DOHH2 (cell line): ENCODE data around the gene POU4F3.

ENCODE experiments used
- H3F3A ChIP-seq: fragments of 200-600 bp; sonication (generic), shearing (Covaris generic); 2 replicates; pipeline ENCODE4 v1.6.0; 2016; ENCODE audit warnings: antibody characterized with exemption, mild to moderate bottlenecking; ENCODE audit not compliant: control insufficient read depth, insufficient read depth
- H3K27ac ChIP-seq: fragments of 200-600 bp; sonication (generic); 2 replicates; pipeline ENCODE4 v1.5.1; 2014; ENCODE audit warnings: low read depth, mild to moderate bottlenecking, low read length, moderate library complexity
- H3K27me3 ChIP-seq: fragments of 200-600 bp; sonication (generic); 2 replicates; pipeline ENCODE4 v1.6.1; 2014; ENCODE audit warnings: mild to moderate bottlenecking, low read length, mixed read lengths; ENCODE audit not compliant: control insufficient read depth
- H3K36me3 ChIP-seq: fragments of 200-600 bp; sonication (generic); 2 replicates; pipeline ENCODE4 v1.6.1; 2014; ENCODE audit warnings: mild to moderate bottlenecking, low read length, moderate library complexity, mixed read lengths; ENCODE audit not compliant: control insufficient read depth
- H3K4me1 ChIP-seq: fragments of 200-600 bp; sonication (generic); 2 replicates; pipeline ENCODE4 v1.6.1; 2014; ENCODE audit warnings: mild to moderate bottlenecking, low read length, mixed read lengths; ENCODE audit not compliant: control insufficient read depth
- H3K4me2 ChIP-seq: fragments of 200-600 bp; sonication (generic); 2 replicates; pipeline ENCODE4 v1.6.0; 2014; ENCODE audit warnings: mild to moderate bottlenecking, low read length, moderate library complexity
- H3K4me3 ChIP-seq: fragments of 200-600 bp; sonication (generic); 2 replicates; pipeline ENCODE4 v1.5.1; 2014; ENCODE audit warnings: mild to moderate bottlenecking, low read length, mixed read lengths
- H3K79me2 ChIP-seq: fragments of 200-600 bp; sonication (generic); 2 replicates; pipeline ENCODE4 v1.6.1; 2014; ENCODE audit warnings: mild to moderate bottlenecking, low read length, mixed read lengths; ENCODE audit not compliant: control insufficient read depth
- H3K9me2 ChIP-seq: fragments of 200-600 bp; sonication (generic); replicated peaks from 2 replicates; pipeline ENCODE4 v1.6.1; 2014; ENCODE audit warnings: mild to moderate bottlenecking, low read length, mixed read lengths; ENCODE audit not compliant: control insufficient read depth
- H3K9me3 ChIP-seq: fragments of 200-600 bp; sonication (generic); 2 replicates; pipeline ENCODE4 v1.6.1; 2014; ENCODE audit warnings: antibody characterized with exemption, low read length, mixed read lengths; ENCODE audit not compliant: control insufficient read depth, insufficient read depth
- H4K20me1 ChIP-seq: fragments of 200-600 bp; sonication (generic); 2 replicates; pipeline ENCODE4 v1.6.0; 2014; ENCODE audit warnings: low read depth, mild to moderate bottlenecking, antibody characterized with exemption, low read length, moderate library complexity; ENCODE audit not compliant: control insufficient read depth, insufficient read depth
- CTCF ChIP-seq: fragments of 200-600 bp; sonication (generic); IDR thresholded peaks from one replicate; pipeline ENCODE4 v1.5.1; 2014; ENCODE audit warnings: antibody characterized with exemption, mild to moderate bottlenecking, low read depth, low read length; ENCODE audit not compliant: poor library complexity, severe bottlenecking
- EZH2phosphoT487 ChIP-seq: fragments of 200-600 bp; sonication (generic); IDR thresholded peaks from 2 replicates; pipeline ENCODE4 v1.6.1; 2017; ENCODE audit warnings: borderline replicate concordance, mild to moderate bottlenecking, antibody characterized with exemption, low read length, moderate library complexity, mixed read lengths

Gene POU4F3

GRCh38 chr5:146313027-146313426, 25.6 kb upstream of the POU4F3 start:
- Histone ChIP-seq H3K36me3 (no peaks in the 10 kb centered on the region), H3K9me3 (no peaks in the 10 kb centered on the region), H3K27ac (no peak overlapping the region), H3K4me2 (no peak overlapping the region), H3K4me1 (no peaks in the 10 kb centered on the region), H3K79me2 (no peaks in the 10 kb centered on the region), H4K20me1 (no peaks in the 10 kb centered on the region), H3K9me2 (no peaks in the 10 kb centered on the region), H3F3A (no peaks in the 10 kb centered on the region), H3K4me3 (no peak overlapping the region), H3K27me3 (peaks cover 14% of the 10 kb centered on the region; the same call in 1 of the 2 replicates)
- TF ChIP-seq CTCF (no peak), EZH2phosphoT487 (no peak)

DNA sequence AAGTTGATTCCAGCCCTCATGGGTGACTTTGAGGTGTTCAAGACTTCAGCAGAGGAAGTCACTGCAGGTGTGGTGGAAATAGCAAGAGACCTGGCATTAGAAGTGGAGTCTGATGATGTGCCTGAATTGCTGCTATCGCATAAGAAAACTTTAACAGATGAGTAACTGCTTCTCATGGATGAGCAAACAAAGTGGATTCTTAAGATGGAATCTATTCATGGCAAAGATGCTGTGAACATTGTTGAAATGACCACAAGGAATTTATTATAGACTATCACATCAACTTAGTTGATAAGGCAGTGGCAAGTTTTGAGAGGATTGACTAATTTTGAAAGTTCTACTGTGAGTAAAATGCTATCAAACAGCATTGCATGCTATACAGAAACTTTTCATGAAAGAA, 17.1 kb upstream of the POU4F3 start:
- Histone ChIP-seq H3K9me3 (no peaks in the 10 kb centered on the region), H4K20me1 (no peaks in the 10 kb centered on the region), H3K79me2 (no peaks in the 10 kb centered on the region), H3K9me2 (no peaks in the 10 kb centered on the region), H3K4me3 (no peak overlapping the region), H3K36me3 (no peaks in the 10 kb centered on the region), H3F3A (no peaks in the 10 kb centered on the region), H3K27ac (no peak overlapping the region), H3K27me3 (peaks cover 3% of the 10 kb centered on the region; the same call in 1 of the 2 replicates), H3K4me1 (no peaks in the 10 kb centered on the region), H3K4me2 (no peak overlapping the region)
- TF ChIP-seq CTCF (no peak), EZH2phosphoT487 (no peak)

DNA sequence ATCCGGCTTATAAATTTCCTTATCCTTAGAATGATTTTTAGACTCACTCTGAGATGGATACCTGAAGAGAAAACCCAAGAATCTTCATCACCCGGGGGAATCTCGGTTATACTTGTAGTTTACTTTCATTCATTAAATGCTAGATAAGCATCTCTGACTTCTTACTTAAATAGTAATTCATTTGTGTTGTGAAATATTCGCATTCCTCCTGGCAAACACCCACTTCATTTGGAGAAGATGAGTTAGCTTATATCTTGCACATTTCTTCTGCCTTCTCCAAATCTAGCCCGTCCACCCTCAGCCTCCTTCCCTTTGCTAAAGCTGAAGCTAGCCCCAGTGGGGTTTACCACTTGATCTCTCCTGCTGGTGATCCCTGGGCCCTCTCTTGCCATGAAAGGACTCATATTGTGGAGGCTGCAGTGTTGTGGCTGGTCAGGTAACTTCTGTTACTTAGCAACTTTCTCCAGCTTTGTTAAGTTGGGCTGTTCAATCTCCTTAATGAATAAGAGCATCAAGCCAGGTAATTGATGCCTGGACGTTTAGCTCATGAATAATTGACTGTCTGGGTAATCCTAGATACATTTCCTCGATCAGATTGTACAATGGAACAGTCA, 11.3 kb upstream of the POU4F3 start:
- TF ChIP-seq CTCF: no peak
- no peak for TF ChIP-seq EZH2phosphoT487
- Histone ChIP-seq H3K36me3 (no peaks in the 10 kb centered on the region), H3K79me2 (no peaks in the 10 kb centered on the region), H3K27ac (no peak overlapping the region), H3K4me3 (no peak overlapping the region), H3K4me1 (no peaks in the 10 kb centered on the region), H3F3A (no peaks in the 10 kb centered on the region), H3K9me3 (no peaks in the 10 kb centered on the region), H4K20me1 (no peaks in the 10 kb centered on the region), H3K27me3 (peaks cover 10% of the 10 kb centered on the region), H3K9me2 (no peaks in the 10 kb centered on the region), H3K4me2 (no peak overlapping the region)

DNA sequence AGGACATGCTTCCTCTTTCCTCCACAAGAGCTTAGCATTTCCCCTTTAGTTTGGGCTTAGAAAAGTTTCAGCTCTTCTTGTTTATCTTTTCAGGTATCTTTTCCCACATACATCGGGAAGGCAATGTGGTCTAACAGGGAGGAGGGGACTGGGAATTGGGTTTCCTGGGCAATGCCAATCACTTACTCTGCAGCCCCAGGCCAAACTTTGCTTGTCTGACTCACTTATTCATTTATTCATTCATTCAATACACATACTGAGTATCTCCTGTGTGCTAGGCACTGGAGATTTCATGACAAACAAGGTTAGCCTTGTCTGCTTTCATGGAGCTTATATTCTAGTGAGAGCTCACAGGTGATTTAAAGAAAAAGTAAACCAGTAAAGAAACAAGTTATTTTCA, 10.7 kb upstream of the POU4F3 start:
- Histone ChIP-seq H3K9me3 (no peaks in the 10 kb centered on the region), H3K4me3 (no peak overlapping the region), H3K27ac (no peak overlapping the region), H3F3A (no peaks in the 10 kb centered on the region), H3K4me2 (no peak overlapping the region), H3K27me3 (peaks cover 17% of the 10 kb centered on the region), H3K9me2 (no peaks in the 10 kb centered on the region), H3K79me2 (no peaks in the 10 kb centered on the region), H4K20me1 (no peaks in the 10 kb centered on the region), H3K36me3 (no peaks in the 10 kb centered on the region), H3K4me1 (no peaks in the 10 kb centered on the region)
- TF ChIP-seq EZH2phosphoT487 (no peak), CTCF (no peak)
